H9 (cell line): ENCODE measurements around the gene IRF2BP2. TPM values are rescaled to one million over a fixed set of nuclear protein-coding genes. Genes with fewer than 3 reads are reported as not detected.

Experiments
- DNase-seq: peaks from one replicate; pipeline ENCODE4 v3.0.0-alpha.2; 2017
- H2AFZ ChIP-seq: one replicate; pipeline ENCODE4 v1.6.1; 2013; ENCODE audit warnings: mild to moderate bottlenecking, low read length, control low read depth, moderate library complexity
- H2AK5ac ChIP-seq: 2 replicates; pipeline ENCODE4 v1.6.1; 2013; ENCODE audit warnings: low read length, control low read depth, mixed read lengths; ENCODE audit not compliant: insufficient read length
- H2BK120ac ChIP-seq: one replicate; pipeline ENCODE4 v1.6.1; 2013; ENCODE audit warnings: low read depth, mild to moderate bottlenecking, low read length, control low read depth, inconsistent platforms; ENCODE audit not compliant: poor library complexity, severe bottlenecking
- H2BK12ac ChIP-seq: 2 replicates; pipeline ENCODE4 v1.6.1; 2013; ENCODE audit warnings: low read length, control low read depth, mixed read lengths, low read depth; ENCODE audit not compliant: insufficient read length
- H2BK15ac ChIP-seq: 2 replicates; pipeline ENCODE4 v1.6.1; 2013; ENCODE audit warnings: low read depth, low read length, control low read depth
- H2BK20ac ChIP-seq: one replicate; pipeline ENCODE4 v1.6.1; 2013; ENCODE audit warnings: low read depth, mild to moderate bottlenecking, low read length, control low read depth, inconsistent platforms; ENCODE audit not compliant: poor library complexity, severe bottlenecking
- H2BK5ac ChIP-seq: 2 replicates; pipeline ENCODE4 v1.6.1; 2013; ENCODE audit warnings: low read length, control low read depth, mixed read lengths; ENCODE audit not compliant: insufficient read length
- H3K14ac ChIP-seq: 2 replicates; pipeline ENCODE4 v1.6.1; 2013; ENCODE audit warnings: low read length, control low read depth; ENCODE audit not compliant: insufficient read depth
- H3K18ac ChIP-seq: 2 replicates; pipeline ENCODE4 v1.6.1; 2013; ENCODE audit warnings: low read depth, mild to moderate bottlenecking, mixed read lengths, low read length, control low read depth; ENCODE audit not compliant: insufficient read length
- H3K23ac ChIP-seq: 2 replicates; pipeline ENCODE4 v1.6.1; 2013; ENCODE audit warnings: low read length, control low read depth, mixed read lengths, low read depth; ENCODE audit not compliant: insufficient read length
- H3K23me2 ChIP-seq: 2 replicates; pipeline ENCODE4 v1.6.1; 2013; ENCODE audit warnings: low read depth, mild to moderate bottlenecking, mixed read lengths, low read length, control low read depth; ENCODE audit not compliant: insufficient read length, poor library complexity, severe bottlenecking
- H3K27ac ChIP-seq: 2 replicates; pipeline ENCODE4 v1.5.1; 2013; ENCODE audit warnings: low read length, control low read depth, mixed read lengths, low read depth; ENCODE audit not compliant: insufficient read length
- H3K27me3 ChIP-seq: 2 replicates; pipeline ENCODE4 v1.6.1; 2013; ENCODE audit warnings: low read length, control low read depth, inconsistent platforms; ENCODE audit not compliant: insufficient read depth
- H3K4ac ChIP-seq: 2 replicates; pipeline ENCODE4 v1.6.1; 2013; ENCODE audit warnings: low read depth, mild to moderate bottlenecking, control low read depth, inconsistent platforms, low read length, moderate library complexity
- H3K4me1 ChIP-seq: 2 replicates; pipeline ENCODE4 v1.6.1; 2013; ENCODE audit warnings: low read length, control low read depth, inconsistent platforms; ENCODE audit not compliant: insufficient read depth
- H3K4me2 ChIP-seq: 2 replicates; pipeline ENCODE4 v1.6.1; 2013; ENCODE audit warnings: low read length, control low read depth, mixed read lengths; ENCODE audit not compliant: insufficient read length, insufficient read depth
- H3K56ac ChIP-seq: 2 replicates; pipeline ENCODE4 v1.6.1; 2013; ENCODE audit warnings: low read depth, mild to moderate bottlenecking, mixed read lengths, low read length, control low read depth; ENCODE audit not compliant: insufficient read length
- H3K79me1 ChIP-seq: 2 replicates; pipeline ENCODE4 v1.6.1; 2013; ENCODE audit warnings: low read depth, mild to moderate bottlenecking, moderate library complexity, low read length, control low read depth, inconsistent platforms; ENCODE audit not compliant: insufficient read depth, poor library complexity, severe bottlenecking
- H3K79me2 ChIP-seq: 2 replicates; pipeline ENCODE4 v1.6.1; 2013; ENCODE audit warnings: low read length, control low read depth, inconsistent platforms; ENCODE audit not compliant: insufficient read depth
- H3K9ac ChIP-seq: 2 replicates; pipeline ENCODE4 v1.6.1; 2013; ENCODE audit warnings: low read length, control low read depth, mixed read lengths; ENCODE audit not compliant: insufficient read length; ENCODE audit errors: extremely low read depth
- H3K9me3 ChIP-seq: one replicate; pipeline ENCODE4 v1.6.1; 2013; ENCODE audit warnings: low read depth, low read length, inconsistent platforms; ENCODE audit not compliant: control insufficient read depth
- H3T11ph ChIP-seq: one replicate; pipeline ENCODE4 v1.6.1; 2013; ENCODE audit warnings: mild to moderate bottlenecking, low read length, control low read depth, inconsistent platforms
- H4K20me1 ChIP-seq: one replicate; pipeline ENCODE4 v1.6.1; 2013; ENCODE audit not compliant: control insufficient read depth, insufficient read length, insufficient read depth
- H4K5ac ChIP-seq: 2 replicates; pipeline ENCODE4 v1.6.1; 2013; ENCODE audit warnings: low read depth, mild to moderate bottlenecking, mixed read lengths, low read length, control low read depth; ENCODE audit not compliant: insufficient read length
- H4K8ac ChIP-seq: replicated peaks from 2 replicates; pipeline ENCODE4 v1.6.1; 2013; ENCODE audit warnings: low read length, control low read depth, mixed read lengths, low read depth; ENCODE audit not compliant: insufficient read length
- H4K91ac ChIP-seq: 2 replicates; pipeline ENCODE4 v1.6.1; 2013; ENCODE audit warnings: low read depth, mild to moderate bottlenecking, moderate library complexity, mixed read lengths, low read length, control low read depth; ENCODE audit not compliant: insufficient read length
- H3K27ac Mint-ChIP-seq, 3 experiments: 2 replicates in 2 of 3; 3 replicates in 1 of 3; pipeline ENCODE4 v1.8.0; 2020 to 2021; ENCODE audit warnings: mixed read lengths in 3 of 3, mild to moderate bottlenecking in 1 of 3, moderate library complexity in 1 of 3
- H3K27me3 Mint-ChIP-seq: 2 replicates; pipeline ENCODE4 v1.8.0; 2021; ENCODE audit warnings: low read depth, mild to moderate bottlenecking, moderate library complexity, mixed read lengths
- H3K36me3 Mint-ChIP-seq, 3 experiments: 2 replicates in 2 of 3; 3 replicates in 1 of 3; pipeline ENCODE4 v1.8.0; 2020 to 2021; ENCODE audit warnings: low read depth in 3 of 3, mixed read lengths in 3 of 3; ENCODE audit not compliant: insufficient read depth in 1 of 3
- H3K4me1 Mint-ChIP-seq, 2 experiments: 2 replicates each; pipeline ENCODE4 v1.8.0; 2020; ENCODE audit warnings: mixed read lengths in 2 of 2
- H3K4me3 Mint-ChIP-seq, 2 experiments: 2 replicates in 1 of 2; 3 replicates in 1 of 2; pipeline ENCODE4 v1.8.0; 2020 to 2021; ENCODE audit warnings: mild to moderate bottlenecking in 2 of 2, mixed read lengths in 2 of 2, moderate library complexity in 1 of 2
- H3K9me3 Mint-ChIP-seq, 2 experiments: 2 replicates in 1 of 2; 3 replicates in 1 of 2; pipeline ENCODE4 v1.8.0; 2020; ENCODE audit warnings: mild to moderate bottlenecking in 2 of 2, mixed read lengths in 2 of 2, moderate library complexity in 1 of 2
- CTCF ChIP-seq: fragments of 200-600 bp; sonication (generic); conservative IDR thresholded peaks from 3 replicates; pipeline ENCODE4 v1.8.0; 2021; ENCODE audit warnings: antibody characterized with exemption, mild to moderate bottlenecking
- total RNA-seq: library from RNA; stranded (reverse); gene quantifications from 2 replicates; pipeline ENCODE4 v1.2.1, GENCODE V29; 2021

The IRF2BP2 gene
- total RNA-seq, 1 experiment from 2014 or later, result 80.2 TPM

GRCh38 chr1:234632225-234632624 lies 22.2 kb upstream of the IRF2BP2 start:
- no peak overlapping the region for H2BK5ac ChIP-seq
- no peaks in the 10 kb centered on the region for H3K79me2 ChIP-seq
- H3K18ac ChIP-seq, result no peak overlapping the region
- Mint-ChIP-seq H3K4me1 (peaks cover 0 to 2% of the 10 kb centered on the region in 2 experiments; a peak in 2 of 4 replicates), H3K4me3 (no peak overlapping the region), H3K27me3 (no peaks in the 10 kb centered on the region), H3K27ac (no peak overlapping the region), H3K9me3 (no peaks in the 10 kb centered on the region), H3K36me3 (no peaks in the 10 kb centered on the region)
- H3K56ac ChIP-seq, result no peak overlapping the region
- TF ChIP-seq CTCF, result no peak
- H4K5ac ChIP-seq, result no peak overlapping the region
- no peak overlapping the region for H3T11ph ChIP-seq
- no peaks in the 10 kb centered on the region for H3K23me2 ChIP-seq
- no peak overlapping the region for H2BK12ac ChIP-seq
- H3K27me3 ChIP-seq, result no peaks in the 10 kb centered on the region
- no peak overlapping the region for H4K8ac ChIP-seq
- no peak overlapping the region for H3K4ac ChIP-seq
- no peak overlapping the region for H2BK120ac ChIP-seq
- no peak overlapping the region for H3K9ac ChIP-seq
- H2BK15ac ChIP-seq, result no peak overlapping the region
- H4K91ac ChIP-seq, result no peak overlapping the region
- peaks cover 4% of the 10 kb centered on the region for H3K4me1 ChIP-seq
- no peak for DNase-seq
- H2BK20ac ChIP-seq, result no peak overlapping the region
- H3K9me3 ChIP-seq, result no peaks in the 10 kb centered on the region
- no peak overlapping the region for H2AFZ ChIP-seq
- H3K14ac ChIP-seq, result no peak overlapping the region
- no peaks in the 10 kb centered on the region for H4K20me1 ChIP-seq
- no peak overlapping the region for H3K23ac ChIP-seq
- no peak overlapping the region for H2AK5ac ChIP-seq
- no peak overlapping the region for H3K4me2 ChIP-seq
- H3K27ac ChIP-seq, result no peak overlapping the region
- H3K79me1 ChIP-seq, result no peaks in the 10 kb centered on the region
